ENCODE data around the gene ELMO1.

GRCh38 chr7:36920433-36920832 is 528.2 kb downstream of the ELMO1 start:
- TF ChIP-seq NFYB (IDR thresholded peaks at IDR 0.05; ENCODE audit: insufficient read depth, low read depth, low read length) (no peak), RELA (IDR thresholded peaks at IDR 0.05; ENCODE audit: borderline replicate concordance, partially characterized antibody) (no peak), ELK1 (IDR thresholded peaks at IDR 0.05; ENCODE audit: low read depth, low read length) (no peak)

Measured in GM12878 (cell line).